WTC11 (cell line): Measurements from ENCODE around the gene MRPS27.

Source experiments
- CREM ChIP-seq: sonication (generic); formaldehyde crosslinking; IDR thresholded peaks from 2 replicates; pipeline ENCODE4 v1.8.1; 2022; ENCODE audit warnings: mild to moderate bottlenecking, missing genetic modification reagents, moderate library complexity
- CTCF ChIP-seq: fragments of 200-600 bp; IDR thresholded peaks from 2 replicates; pipeline ENCODE4 v1.8.0; 2022; ENCODE audit warnings: antibody characterized with exemption
- FOXP4 ChIP-seq: sonication (generic); formaldehyde crosslinking; IDR thresholded peaks from 2 replicates; pipeline ENCODE4 v1.8.0; 2022; ENCODE audit warnings: mild to moderate bottlenecking, missing genetic modification reagents
- NFYB ChIP-seq: sonication (generic); formaldehyde crosslinking; conservative IDR thresholded peaks from 2 replicates; pipeline ENCODE4 v1.8.0; 2022; ENCODE audit warnings: low read depth, missing genetic modification reagents
- NR2C2 ChIP-seq: sonication (generic); formaldehyde crosslinking; IDR thresholded peaks from 2 replicates; pipeline ENCODE4 v1.8.0; 2022; ENCODE audit warnings: mild to moderate bottlenecking, missing genetic modification reagents
- TCF7 ChIP-seq: sonication (generic); formaldehyde crosslinking; IDR thresholded peaks from 2 replicates; pipeline ENCODE4 v1.8.0; 2022; ENCODE audit warnings: mild to moderate bottlenecking, low read depth, missing genetic modification reagents, moderate library complexity
- USF2 ChIP-seq: sonication (generic); formaldehyde crosslinking; IDR thresholded peaks from 2 replicates; pipeline ENCODE4 v1.8.1; 2023; ENCODE audit warnings: mild to moderate bottlenecking, missing genetic modification reagents, moderate library complexity
- ZNF317 ChIP-seq: sonication (generic); formaldehyde crosslinking; IDR thresholded peaks from 2 replicates; pipeline ENCODE4 v1.8.1; 2023; ENCODE audit warnings: low read depth, mild to moderate bottlenecking, moderate library complexity, missing genetic modification reagents, borderline replicate concordance

GRCh38 chr5:72180925-72181324, 139.1 kb downstream of the MRPS27 start:
- no peak for TF ChIP-seq CTCF
- no peak for TF ChIP-seq USF2 (CRISPR knock-in tag)
- no peak for TF ChIP-seq NR2C2
- TF ChIP-seq ZNF317 (CRISPR knock-in tag), result no peak
- TF ChIP-seq FOXP4 (CRISPR knock-in tag), result no peak
- TF ChIP-seq NFYB (CRISPR knock-in tag), result no peak
- no peak for TF ChIP-seq TCF7 (CRISPR knock-in tag)
- TF ChIP-seq CREM (CRISPR knock-in tag), result no peak
